Muscle layer of duodenum (tissue), 2 donors: ENCODE measurements around the gene EEPD1.

ENCODE experiments used
- H3K27ac ChIP-seq: one replicate; pipeline ENCODE4 v1.7.0; 2013; ENCODE audit warnings: mild to moderate bottlenecking, low read length
- H3K27me3 ChIP-seq: one replicate; pipeline ENCODE4 v1.7.0; 2013; ENCODE audit warnings: low read depth, mild to moderate bottlenecking, control low read depth, low read length
- H3K36me3 ChIP-seq, 2 donors: one replicate each; pipeline ENCODE4 v1.7.0; 2013; ENCODE audit warnings: low read length in 2 of 2, control low read depth in 1 of 2, mild to moderate bottlenecking in 1 of 2; ENCODE audit not compliant: insufficient read depth in 2 of 2, control insufficient read depth in 1 of 2
- H3K4me1 ChIP-seq, 2 donors: one replicate each; pipeline ENCODE4 v1.7.0; 2013; ENCODE audit warnings: low read length in 2 of 2, mild to moderate bottlenecking in 2 of 2, control low read depth in 1 of 2, moderate library complexity in 1 of 2; ENCODE audit not compliant: insufficient read depth in 2 of 2, control insufficient read depth in 1 of 2
- H3K4me3 ChIP-seq, 2 donors: one replicate each; pipeline ENCODE4 v1.7.0; 2013; ENCODE audit warnings: low read length in 2 of 2, low read depth in 1 of 2, mild to moderate bottlenecking in 1 of 2
- H3K9me3 ChIP-seq, 2 donors: one replicate each; pipeline ENCODE4 v1.7.0; 2013; ENCODE audit warnings: low read length in 2 of 2, control low read depth in 1 of 2, mild to moderate bottlenecking in 1 of 2; ENCODE audit not compliant: control insufficient read depth in 1 of 2
- donor health status: healthy.

The EEPD1 gene

GRCh38 chr7:36182854-36183604 is 30.0 kb downstream of the EEPD1 start:
- H3K4me3 ChIP-seq, result no peak overlapping the region
- no peaks in the 10 kb centered on the region for H3K27me3 ChIP-seq
- no peak overlapping the region for H3K27ac ChIP-seq
- H3K9me3 ChIP-seq, result no peaks in the 10 kb centered on the region
- H3K4me1 ChIP-seq, result peaks cover 0 to 32% of the 10 kb centered on the region in 2 donors
- no peaks in the 10 kb centered on the region for H3K36me3 ChIP-seq

- Histone ChIP-seq H3K27ac (no peak overlapping the region), H3K4me3 (no peak overlapping the region), H3K9me3 (no peaks in the 10 kb centered on the region), H3K36me3 (no peaks in the 10 kb centered on the region), H3K4me1 (peaks cover 0 to 24% of the 10 kb centered on the region in 2 donors), H3K27me3 (no peaks in the 10 kb centered on the region)
Observed at GRCh38 chr7:36185092-36185491, 32.0 kb downstream of the EEPD1 start.

GRCh38 chr7:36185756-36186155 is 32.7 kb downstream of the EEPD1 start:
- peaks cover 0 to 21% of the 10 kb centered on the region in 2 donors for H3K4me1 ChIP-seq
- no peak overlapping the region for H3K4me3 ChIP-seq
- no peaks in the 10 kb centered on the region for H3K36me3 ChIP-seq
- no peak overlapping the region for H3K27ac ChIP-seq
- H3K9me3 ChIP-seq, result no peaks in the 10 kb centered on the region
- no peaks in the 10 kb centered on the region for H3K27me3 ChIP-seq

GRCh38 chr7:36186359-36187121 is 33.5 kb downstream of the EEPD1 start:
- Histone ChIP-seq H3K36me3 (no peaks in the 10 kb centered on the region), H3K27me3 (no peaks in the 10 kb centered on the region), H3K4me3 (no peak overlapping the region), H3K4me1 (peaks cover 0 to 21% of the 10 kb centered on the region in 2 donors), H3K27ac (no peak overlapping the region), H3K9me3 (no peaks in the 10 kb centered on the region)

- H3K4me1 ChIP-seq, result peaks cover 0 to 26% of the 10 kb centered on the region in 2 donors
- no peak overlapping the region for H3K27ac ChIP-seq
- H3K36me3 ChIP-seq, result no peaks in the 10 kb centered on the region
Observed at GRCh38 chr7:36188266-36188665, 35.2 kb downstream of the EEPD1 start.

GRCh38 chr7:36188906-36189305 is 35.9 kb downstream of the EEPD1 start:
- Histone ChIP-seq H3K4me1 (peaks cover 0 to 25% of the 10 kb centered on the region in 2 donors), H3K27ac (no peak overlapping the region), H3K36me3 (no peaks in the 10 kb centered on the region), H3K27me3 (no peaks in the 10 kb centered on the region), H3K4me3 (no peak overlapping the region), H3K9me3 (no peaks in the 10 kb centered on the region)

More at GRCh38 chr7:36188266-36188665, 35.2 kb downstream of the EEPD1 start:
- no peaks in the 10 kb centered on the region for H3K9me3 ChIP-seq
- H3K27me3 ChIP-seq, result no peaks in the 10 kb centered on the region
- no peak overlapping the region for H3K4me3 ChIP-seq

- Histone ChIP-seq H3K27ac (no peak overlapping the region), H3K36me3 (no peaks in the 10 kb centered on the region), H3K4me1 (peaks cover 0 to 25% of the 10 kb centered on the region in 2 donors), H3K9me3 (no peaks in the 10 kb centered on the region), H3K27me3 (no peaks in the 10 kb centered on the region), H3K4me3 (no peak overlapping the region)
Observed at GRCh38 chr7:36190447-36191291, 37.6 kb downstream of the EEPD1 start.

- no peaks in the 10 kb centered on the region for H3K36me3 ChIP-seq
Observed at GRCh38 chr7:36191292-36191920, 38.4 kb downstream of the EEPD1 start.

GRCh38 chr7:36192053-36192824 is 39.2 kb downstream of the EEPD1 start:
- Histone ChIP-seq H3K4me3 (no peak overlapping the region), H3K36me3 (no peaks in the 10 kb centered on the region), H3K27ac (peak overlapping the region; percentile 55), H3K9me3 (no peaks in the 10 kb centered on the region), H3K27me3 (no peaks in the 10 kb centered on the region), H3K4me1 (peaks cover 0 to 22% of the 10 kb centered on the region in 2 donors)

More at GRCh38 chr7:36191292-36191920, 38.4 kb downstream of the EEPD1 start:
- H3K9me3 ChIP-seq, result no peaks in the 10 kb centered on the region
- H3K4me1 ChIP-seq, result peaks cover 0 to 25% of the 10 kb centered on the region in 2 donors
- no peak overlapping the region for H3K4me3 ChIP-seq
- H3K27me3 ChIP-seq, result no peaks in the 10 kb centered on the region
- peak overlapping the region; percentile 55 for H3K27ac ChIP-seq

GRCh38 chr7:36192877-36193276 is 39.8 kb downstream of the EEPD1 start:
- Histone ChIP-seq H3K27me3 (no peaks in the 10 kb centered on the region), H3K27ac (no peak overlapping the region), H3K36me3 (no peaks in the 10 kb centered on the region), H3K4me1 (peaks cover 0 to 22% of the 10 kb centered on the region in 2 donors), H3K4me3 (no peak overlapping the region), H3K9me3 (no peaks in the 10 kb centered on the region)
